Activated T-cell treated with anti-CD3 and anti-CD28 coated beads, Interleukin-2, amount 50 U/mL, for 48 hours (primary cell): ENCODE data around the gene C4orf17.
"Not testable (repeated sequence)": the region's sequence is repeated elsewhere in the genome, so short reads cannot be mapped to it uniquely, and the experiment has no call there.

Source experiments
- DNase-seq, 2 experiments: peaks; one replicate each; pipeline ENCODE4 v3.0.0-alpha.2; 2020

Gene C4orf17

DNA sequence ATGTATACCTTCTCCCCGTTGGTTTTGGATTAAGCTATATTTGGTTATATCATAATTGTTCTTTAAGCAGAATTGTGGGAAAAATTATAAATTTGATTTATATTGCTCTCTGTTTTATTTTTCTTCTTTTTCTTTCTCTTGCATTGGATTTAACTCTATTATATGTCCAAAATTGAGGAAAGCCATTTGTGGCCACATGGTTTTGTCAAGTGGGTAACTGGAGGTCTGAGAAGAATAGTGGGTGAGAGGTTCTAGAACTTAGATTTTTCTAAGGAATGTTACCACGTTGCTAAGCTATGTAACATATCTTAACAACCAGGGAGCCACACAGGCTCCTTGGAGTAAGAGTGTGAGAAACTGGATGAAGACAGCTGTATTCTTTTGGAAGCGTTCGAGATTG is at the start of gene C4orf17:
C4orf17 (plus strand) TSS at position 301 of the 400 bp plus-strand sequence. CDS start 2,061 bp downstream, outside the sequence.
- DNase-seq, result no peak

DNA sequence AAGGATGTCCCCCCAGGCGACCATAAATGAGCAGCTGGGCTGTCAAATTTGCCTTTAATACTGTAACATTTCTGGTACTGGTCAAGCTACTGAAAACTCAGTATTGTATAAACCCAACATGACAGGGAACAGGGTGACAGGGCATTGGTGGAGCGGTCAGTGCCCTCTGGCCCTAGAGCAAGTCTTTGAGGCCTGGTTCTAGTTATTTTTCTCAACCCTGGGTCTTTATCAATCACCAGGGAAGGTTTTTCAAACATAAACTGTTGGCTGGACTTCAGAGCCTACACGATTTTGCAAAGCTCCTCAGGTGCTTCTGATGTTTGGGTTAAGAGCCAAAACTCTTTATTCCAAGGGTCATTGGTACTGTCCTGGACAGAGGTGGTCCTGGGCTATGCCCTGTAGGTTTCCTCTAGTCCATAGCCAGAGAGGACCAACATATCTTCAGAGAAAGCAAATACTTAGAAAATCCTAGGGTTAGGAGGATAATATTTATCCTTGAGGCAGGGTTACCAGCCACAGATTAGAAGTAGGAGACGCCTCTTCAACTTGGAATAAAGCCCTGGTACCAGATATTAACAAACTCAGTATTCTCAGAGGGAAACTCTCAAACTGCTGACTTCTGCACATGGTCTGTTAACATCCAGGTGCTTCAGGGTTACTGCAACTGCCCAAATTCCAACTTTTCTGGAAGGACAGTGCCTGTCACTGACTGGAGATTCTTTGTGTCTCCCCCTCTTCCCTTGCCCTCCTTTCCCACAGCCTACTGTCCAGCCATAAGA is 49.0 kb upstream of the C4orf17 start:
- DNase-seq, result no peak

DNA sequence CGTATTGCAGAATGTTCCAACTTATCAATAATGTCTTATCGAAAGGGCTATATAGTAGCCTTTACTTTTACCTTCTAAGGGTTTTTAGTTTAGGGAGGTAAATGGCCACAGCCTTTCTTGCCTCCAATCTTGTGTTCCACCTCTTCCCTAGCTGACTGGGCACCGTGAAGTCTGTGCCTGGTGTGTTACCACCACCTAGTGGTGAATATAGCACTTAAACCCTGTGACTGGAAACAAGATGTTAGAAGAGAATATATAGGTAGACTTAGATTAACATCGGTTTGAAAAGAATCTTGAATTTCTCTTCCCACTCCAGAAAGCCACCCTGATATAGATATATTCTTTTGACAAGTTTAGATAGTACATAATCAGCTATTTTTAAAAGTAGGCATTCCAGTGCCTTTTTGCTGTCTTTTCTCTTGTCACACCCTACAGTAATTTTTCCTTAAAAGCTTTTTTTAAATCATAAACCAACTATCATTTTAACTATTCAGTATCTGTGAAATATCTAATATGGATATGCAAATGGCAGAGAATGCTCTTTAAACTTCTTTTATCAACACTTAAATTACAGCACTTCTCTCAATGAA is 47.9 kb upstream of the C4orf17 start:
- DNase-seq, result peak; percentile 31 to 52

DNA sequence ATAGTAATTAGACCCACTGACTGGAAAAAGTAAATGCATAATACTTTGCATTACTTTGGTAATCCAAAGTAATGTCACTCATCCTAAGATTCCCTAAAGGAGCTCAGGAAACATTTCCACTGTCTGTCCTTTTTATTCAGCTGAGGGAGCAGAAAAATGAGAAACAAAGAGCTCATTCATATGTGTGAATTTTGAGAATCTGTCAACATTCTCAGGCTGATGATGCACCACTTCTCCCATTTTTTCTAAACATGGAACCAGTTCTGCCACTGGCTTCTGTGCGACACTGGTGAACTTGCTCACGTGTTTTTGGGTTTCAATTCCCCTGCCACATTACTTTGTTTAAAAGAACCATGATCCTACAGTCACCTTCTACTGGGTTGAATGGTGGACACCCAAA is 47.3 kb upstream of the C4orf17 start:
- DNase-seq, result no peak

DNA sequence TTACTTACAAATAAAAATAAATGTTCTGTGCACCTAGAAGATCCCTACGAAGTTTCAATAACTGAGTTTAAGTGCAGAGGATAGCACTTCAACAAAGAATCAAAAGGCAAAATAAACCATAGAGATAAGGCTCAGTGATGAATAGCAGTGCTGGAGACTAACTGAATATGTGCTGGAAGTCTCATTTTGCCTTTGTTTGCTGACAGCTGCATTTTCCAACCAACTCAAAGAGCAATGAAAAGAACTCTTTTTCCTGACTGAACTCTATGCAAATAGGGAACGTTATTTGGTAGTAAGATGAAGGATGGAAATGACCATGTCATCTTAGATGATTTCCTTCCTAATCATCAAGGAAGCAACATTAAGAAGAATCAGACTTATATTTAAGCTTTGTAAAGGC is 42.9 kb upstream of the C4orf17 start:
- DNase-seq, result no peak

DNA sequence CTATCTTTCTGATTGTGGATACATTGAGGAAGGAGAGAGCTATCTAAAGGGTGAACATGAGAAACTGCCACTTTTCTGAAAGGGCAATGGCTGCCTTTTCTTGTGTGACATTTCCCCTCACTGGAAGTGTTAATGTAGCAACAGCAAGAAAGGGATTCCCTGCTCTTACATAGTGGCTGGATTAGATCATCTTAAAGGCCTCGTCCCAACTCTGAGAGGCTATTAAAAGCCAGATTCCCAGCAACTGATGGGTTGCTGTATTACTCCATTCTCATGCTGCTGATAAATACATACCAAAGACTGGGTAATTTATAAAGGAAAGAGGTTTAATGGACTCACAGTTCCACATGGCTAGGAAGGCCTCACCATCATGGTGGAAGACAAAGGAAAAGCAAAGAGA is 41.9 kb upstream of the C4orf17 start:
- no peak for DNase-seq

DNA sequence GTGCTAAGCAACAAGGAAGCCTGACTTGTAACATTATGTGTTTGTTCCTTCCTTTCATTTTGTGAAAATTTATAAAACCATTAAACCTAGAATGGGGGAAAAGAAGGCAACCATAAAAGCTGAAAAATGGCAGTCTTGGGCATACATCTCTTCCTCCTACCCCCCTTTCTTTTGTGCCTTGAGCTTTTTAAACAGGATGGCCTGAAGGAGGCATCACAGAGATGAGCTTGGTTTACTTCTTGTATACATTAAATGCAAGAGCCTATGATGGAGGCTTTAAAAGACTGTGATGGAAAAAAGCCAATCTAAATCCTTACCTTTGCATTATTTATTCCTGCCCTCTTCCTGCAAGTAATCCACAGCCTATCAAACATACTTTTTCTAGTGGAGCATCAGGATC is 39.5 kb upstream of the C4orf17 start:
- DNase-seq, result no peak

DNA sequence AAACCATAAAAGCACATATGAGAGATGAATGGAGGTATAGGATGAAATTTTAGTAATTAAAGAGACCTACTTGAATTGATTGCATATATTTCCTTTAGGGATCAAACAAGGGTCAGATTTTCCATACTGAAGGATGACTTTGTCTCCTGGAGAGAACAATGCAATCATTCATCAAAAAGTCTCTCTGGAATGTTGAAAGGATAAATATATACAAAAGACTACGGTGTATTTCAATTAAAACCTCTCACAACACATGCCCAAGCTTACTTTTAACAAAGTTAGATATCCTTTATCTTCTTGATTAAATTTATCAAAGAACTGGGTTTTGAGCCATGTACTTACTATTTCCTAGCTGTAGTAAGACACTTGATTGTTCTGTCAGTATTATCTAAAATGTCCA is 38.9 kb upstream of the C4orf17 start:
- no peak for DNase-seq

DNA sequence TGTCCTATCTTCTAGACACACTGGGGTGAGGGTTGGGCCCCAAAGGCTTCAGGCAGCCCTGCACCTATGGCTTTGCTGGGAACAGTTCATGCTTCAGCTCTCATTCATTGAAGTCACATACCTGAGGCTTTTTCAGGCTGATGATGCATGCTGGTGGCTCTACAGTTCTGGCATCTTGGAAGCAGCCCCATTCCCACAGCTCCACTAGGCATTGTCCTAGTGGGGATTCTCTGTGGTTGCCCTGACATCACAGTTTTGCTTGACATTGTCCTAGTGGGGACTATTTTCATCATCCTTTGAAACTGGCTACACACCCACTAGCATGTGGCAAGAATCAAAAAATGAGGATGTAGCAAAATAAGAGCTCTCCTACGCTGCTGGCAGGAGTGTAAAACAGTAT is 37.7 kb upstream of the C4orf17 start:
- DNase-seq, result no peak

DNA sequence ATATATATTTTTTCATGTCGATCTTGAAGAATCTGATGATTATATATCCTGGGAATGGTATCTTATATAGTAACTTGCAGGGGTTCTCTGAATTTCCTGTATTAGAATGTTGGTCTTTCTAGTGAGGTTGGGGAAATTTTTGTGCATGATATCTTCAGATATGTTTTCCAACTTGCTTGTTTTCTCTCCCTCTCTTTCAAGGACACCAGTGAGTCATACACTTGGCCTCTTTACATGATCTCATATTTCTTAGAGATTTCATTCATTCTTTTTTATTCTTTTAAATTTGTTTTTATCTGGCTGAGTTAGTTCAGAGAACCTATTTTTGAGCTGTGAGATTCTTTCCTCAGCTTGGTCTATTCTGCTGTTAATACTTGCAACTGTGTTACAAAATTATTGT is 27.2 kb upstream of the C4orf17 start:
- DNase-seq, result no peak

DNA sequence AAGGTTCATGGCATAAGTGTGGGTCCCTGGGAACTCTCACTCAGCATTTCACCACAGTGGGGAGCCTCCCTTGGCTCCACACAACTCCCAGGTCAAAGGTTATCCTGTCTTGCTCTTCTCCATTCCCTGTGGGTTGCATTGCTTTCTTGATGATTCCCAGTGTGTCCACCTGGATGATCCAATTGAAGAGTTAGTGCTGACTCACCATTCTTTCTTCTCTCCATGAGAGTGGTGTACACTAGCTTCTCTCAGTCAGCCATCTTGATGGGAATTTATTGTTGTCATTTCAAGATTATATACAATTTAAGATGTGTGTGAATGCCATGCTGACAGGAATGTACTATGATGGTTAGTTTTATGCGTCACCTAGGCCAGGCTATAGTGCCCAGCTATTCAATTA is 25.6 kb upstream of the C4orf17 start:
- no peak for DNase-seq

DNA sequence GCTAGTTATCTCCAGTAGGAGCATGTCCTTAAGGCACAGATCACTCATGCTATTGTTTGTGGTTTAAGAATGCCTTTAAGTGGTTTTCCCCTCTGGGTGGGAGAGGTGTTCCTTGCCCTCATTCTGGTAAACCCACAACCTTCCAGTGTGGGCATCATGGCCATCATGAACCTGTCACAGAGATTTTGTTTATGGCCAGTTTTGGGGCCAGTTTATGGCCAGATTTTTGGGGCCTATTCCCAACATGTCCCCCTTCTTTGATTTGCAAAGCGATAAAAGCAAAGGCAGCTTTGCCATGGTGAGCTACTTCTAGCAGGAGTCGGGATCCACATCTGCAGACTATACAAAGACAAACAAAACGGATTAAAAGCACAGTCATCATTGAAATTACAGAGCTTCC is 24.2 kb upstream of the C4orf17 start:
- not testable (repeated sequence) for DNase-seq

DNA sequence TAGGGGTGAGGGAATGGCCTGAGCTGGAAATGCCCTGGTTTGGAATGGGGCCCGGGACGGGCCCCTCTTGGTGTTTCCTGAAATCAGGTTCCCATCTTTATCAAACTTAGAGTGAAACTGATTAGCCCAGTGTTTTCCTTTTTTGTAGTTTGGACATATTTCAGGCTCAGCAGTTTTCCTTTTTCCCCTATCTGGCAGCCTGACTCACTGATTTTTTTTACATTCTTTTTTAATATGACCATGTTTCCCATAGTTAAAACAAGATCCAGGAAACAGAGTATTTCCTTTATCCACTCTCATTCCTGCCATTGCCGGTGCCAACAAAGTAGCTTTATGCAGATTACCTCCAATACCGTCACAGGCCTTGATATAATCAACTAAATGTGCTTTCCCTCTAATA is 20.5 kb upstream of the C4orf17 start:
- no peak for DNase-seq

DNA sequence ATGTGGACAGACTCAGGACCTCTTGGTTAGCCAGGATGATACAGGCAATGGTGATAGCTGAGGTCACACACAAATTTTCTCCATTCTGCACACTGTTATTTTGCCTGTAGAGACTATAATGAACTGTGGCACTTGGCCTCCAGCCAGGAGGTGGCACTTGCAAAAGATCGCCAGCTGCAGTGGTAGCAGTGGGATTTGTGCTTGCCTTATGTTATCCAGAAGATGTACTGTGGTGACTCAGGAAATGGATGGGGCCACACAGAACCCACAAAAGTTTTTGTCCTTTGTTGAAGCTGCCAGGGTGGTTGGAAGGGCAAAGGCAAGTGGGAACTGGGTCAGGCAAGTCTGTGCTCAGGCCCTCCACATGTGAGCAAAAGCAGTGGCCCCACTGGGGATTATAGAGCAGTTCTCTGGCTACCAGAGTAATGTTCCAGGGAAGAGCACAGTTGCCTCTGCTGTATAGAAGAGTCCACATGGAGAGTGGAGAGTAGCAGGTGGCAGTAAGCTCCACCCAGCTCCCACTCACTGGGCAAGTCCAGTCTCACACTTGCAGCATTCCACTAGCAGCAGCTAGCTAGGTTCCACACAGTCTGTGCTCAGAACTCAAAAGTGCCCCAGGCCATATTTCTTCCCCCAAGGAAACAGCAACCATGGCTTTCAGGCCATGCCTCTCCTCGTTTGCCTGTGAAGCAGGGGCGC is 5.9 kb upstream of the C4orf17 start:
- no peak for DNase-seq

DNA sequence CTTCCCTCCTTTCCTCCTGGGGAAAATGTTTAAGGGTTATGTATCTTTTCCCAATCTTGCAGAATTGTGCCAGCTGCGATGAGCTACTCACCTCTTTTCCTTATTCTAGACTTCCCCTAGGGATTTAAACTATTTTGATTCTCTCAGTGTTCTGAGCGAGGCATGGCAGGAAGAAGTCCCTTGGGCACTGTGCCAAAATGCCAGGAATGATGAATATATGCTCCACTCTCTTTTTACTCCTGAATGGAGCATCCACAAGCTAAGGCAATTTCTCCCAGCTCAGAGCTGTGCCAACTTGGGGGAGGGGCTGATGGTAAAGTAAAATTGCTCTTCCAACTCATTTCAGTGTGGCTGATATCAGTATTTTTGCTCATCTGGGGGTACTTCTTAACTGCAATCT is 4.0 kb upstream of the C4orf17 start:
- DNase-seq, result no peak

DNA sequence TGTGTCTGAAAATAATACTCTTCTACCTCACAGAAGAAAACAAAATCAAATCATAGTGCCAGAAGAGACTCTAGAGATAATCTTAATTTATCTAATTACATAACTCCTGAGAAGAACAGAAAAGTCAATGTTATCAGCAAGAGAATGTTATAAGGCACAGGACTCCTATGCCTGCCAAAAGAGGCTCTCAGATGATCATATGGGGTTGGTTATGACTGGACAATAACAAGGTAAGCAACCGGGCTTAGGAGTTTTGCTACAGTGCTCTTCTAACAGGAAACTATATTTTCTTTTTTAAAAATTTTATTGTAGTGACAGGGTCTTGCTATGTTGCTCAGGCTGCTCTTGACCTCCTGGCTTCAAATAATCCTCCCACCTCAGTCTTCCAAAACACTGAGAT is 3.5 kb upstream of the C4orf17 start:
- peak in 1 of 2 experiments; percentile 18 for DNase-seq

DNA sequence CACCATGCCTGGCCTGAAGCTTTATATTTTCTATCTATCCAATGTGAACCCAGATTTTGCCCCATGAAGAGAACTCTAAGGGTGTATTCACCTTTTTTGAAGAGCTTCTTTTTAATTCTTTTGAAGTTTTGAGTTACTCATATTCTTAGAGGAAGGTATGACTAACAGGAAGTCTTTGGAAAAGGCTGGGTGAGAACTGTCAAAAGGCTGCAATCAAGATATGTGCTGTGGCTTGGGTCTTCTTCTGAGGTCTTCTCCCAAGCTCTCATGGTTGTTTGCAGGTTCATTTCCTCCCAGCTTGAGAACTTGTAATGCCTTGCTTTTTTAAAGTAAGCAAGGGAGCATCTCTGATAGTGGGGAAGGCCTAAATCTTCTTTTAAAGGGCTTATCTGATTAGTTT is 3.1 kb upstream of the C4orf17 start:
- peak in 1 of 2 experiments; percentile 19 for DNase-seq

DNA sequence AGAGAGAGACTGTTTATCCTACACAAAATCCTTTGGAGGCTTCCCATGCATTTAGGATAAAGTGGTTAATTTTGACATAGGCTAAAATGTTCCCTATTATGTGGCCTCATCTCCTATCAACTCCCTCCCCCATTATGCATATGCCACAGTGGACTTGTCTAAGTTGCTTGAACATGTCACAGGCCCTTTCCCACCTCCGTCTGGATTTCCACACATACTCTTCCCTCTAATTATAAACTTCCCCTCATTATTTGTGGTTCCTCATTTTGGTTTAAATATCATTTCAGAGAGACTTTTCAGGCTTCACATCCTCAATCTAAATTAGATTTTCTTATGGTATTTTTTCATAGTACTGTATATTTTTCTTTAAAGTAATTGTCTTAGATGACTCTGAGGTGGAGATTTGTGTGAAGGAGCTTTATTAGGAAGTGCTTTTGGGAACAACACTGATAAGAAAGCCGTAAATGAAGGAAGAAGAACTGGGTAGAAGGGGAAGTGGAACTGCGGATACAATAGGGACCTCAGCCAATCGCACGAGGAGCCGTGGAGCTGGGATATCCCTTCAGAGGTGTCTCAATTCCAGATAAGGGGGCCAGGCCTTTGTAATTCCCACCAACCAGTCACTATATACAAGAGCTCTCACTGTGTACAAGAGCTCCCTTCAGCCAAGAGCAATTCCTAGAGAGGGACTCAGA is 7.9 kb downstream of the C4orf17 start:
- no peak for DNase-seq

DNA sequence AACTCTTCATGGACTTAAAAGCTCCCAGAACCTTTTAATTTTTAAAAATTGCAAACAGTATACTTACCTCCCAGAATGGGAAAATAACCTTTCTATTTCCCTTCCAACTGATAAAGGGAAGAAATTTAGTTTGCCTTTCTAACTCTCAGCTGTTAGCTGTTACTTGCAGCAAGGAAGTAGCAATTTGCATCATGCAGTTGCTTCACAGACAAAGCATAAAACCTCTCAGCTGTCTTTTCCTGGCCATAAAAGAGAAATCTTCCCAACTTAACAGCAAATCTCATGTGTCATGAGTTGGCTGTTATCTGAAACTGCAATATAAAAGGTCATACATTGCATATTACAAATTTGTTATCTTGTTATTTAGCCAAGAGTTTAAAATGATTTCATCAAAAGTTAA is 18.4 kb downstream of the C4orf17 start:
- DNase-seq, result no peak

DNA sequence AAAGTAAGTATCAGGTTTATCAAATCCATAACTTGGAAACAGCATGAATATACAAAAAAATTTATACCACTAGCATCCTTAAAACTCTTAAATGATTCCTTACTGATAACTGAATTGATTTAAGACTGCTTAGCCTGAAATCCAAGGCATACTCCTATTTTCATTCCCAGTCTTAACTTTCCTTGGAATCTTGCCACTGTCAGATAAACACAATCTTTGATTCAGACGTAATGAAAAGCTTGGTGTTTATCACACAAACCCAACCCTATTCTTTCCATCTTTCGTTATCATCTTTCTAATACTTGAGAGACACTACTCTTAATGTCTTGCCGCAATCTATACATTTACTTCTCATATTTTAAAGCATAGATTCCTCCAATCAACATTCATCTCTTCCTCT is 19.1 kb downstream of the C4orf17 start:
- DNase-seq, result no peak

DNA sequence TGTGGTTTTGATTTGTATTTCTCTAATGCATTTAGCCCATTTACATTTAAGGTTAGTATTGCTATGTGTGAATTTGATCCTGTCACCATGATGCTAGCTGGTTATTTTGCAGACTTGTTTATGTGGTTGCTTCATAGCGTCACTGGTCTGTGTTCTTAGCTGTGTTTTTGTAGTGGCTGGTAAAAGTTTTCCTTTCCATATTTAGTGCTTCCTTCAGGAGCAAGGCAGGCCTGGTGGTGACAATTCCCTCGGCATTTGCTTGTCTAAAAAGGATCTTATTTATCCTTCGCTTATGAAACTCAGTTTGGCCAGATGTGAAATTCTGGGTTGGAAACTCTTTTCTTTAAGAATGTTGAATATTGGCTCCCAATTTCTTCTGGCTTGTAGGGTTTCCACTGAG is 23.9 kb downstream of the C4orf17 start:
- DNase-seq, result not testable (repeated sequence)

DNA sequence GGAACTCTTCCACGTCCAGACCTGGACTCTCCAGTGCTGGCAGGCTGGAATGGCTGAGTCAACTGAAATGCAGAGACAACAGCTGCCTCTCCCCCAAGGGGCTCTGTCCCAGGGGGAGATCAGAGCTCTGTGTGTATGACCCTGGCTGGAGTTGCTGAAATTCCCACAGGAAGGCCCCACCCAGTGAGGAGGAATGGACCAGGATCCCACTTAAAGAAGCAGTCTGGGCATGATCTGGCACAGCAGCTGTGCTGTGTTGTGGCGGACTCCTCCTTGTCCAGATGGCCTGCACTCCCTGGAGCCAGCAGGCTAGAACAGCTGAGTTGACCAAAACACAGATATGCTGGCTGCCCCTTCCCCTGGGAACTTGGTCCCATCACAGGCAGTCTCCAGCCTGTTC is 25.4 kb downstream of the C4orf17 start:
- DNase-seq, result no peak

DNA sequence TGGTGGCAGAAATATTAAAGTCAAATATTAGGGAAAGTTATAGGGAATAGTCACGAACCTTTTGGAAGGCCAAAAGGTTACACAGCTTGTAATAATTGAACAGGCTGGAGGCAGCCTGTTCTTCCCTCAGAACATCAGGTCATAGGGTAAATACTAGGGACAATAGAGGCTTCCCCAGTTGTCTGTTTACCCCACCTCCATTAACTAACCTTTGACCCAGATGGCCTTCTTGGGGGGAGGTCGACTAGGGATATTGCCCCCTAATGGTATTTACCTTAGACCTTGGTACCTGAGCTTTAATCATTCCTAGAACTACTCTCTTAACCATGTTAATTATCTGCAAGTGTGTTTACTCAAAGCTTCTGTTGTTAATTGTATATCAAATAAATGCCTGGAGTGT is 26.0 kb downstream of the C4orf17 start:
- no peak for DNase-seq

DNA sequence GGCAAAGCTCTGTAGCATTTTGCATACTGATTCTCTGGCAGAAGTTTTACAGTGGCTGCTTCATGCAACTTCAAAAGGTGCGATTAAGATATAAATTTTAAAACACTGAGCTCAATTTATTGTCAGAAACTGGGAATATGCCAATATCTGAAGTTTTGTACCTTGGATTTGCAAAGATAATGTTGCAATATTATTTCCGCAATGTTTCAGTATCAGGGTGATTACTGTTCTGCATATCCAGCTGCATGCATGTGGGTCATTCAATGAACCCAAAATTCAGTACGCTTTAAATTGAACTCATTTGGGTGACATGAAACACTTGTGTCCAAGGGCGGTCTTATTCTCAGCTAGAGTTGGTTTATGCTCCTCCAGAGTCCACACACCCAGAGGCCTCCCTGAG is 26.9 kb downstream of the C4orf17 start:
- DNase-seq, result no peak
